HG03095 (cell line): Measurements from ENCODE around the gene FEM1B.
"Not testable (repeated sequence)": the region's sequence is repeated elsewhere in the genome, so short reads cannot be mapped to it uniquely, and the experiment has no call there.

ENCODE experiments used
- ATAC-seq: cut with Tn5 transposase; IDR thresholded peaks from one replicate; pipeline ENCODE4 v1.9.1; 2021; ENCODE audit warnings: moderate library complexity; ENCODE audit not compliant: unreplicated experiment

FEM1B gene

GRCh38 chr15:68277603-68278344 lies at the start of gene FEM1B:
TSS of gene FEM1B (plus strand) at chr15:68277745. CDS start at chr15:68278418, 673 bp downstream.
- peak; percentile 66 for ATAC-seq

- no peak for ATAC-seq
Measured at GRCh38 chr15:68228143-68228970, 49.2 kb upstream of the FEM1B start.

- ATAC-seq: no peak
Measured at GRCh38 chr15:68228971-68229385, 48.6 kb upstream of the FEM1B start.

GRCh38 chr15:68229386-68230156 lies 48.0 kb upstream of the FEM1B start, which contains the start of gene CLN6:
TSS of gene CLN6 (minus strand) at chr15:68229728. CDS start at chr15:68229584, 144 bp downstream.
- ATAC-seq: peak; percentile 64

GRCh38 chr15:68230157-68231100 lies 47.1 kb upstream of the FEM1B start:
- ATAC-seq: no peak

GRCh38 chr15:68231102-68231818 lies 46.3 kb upstream of the FEM1B start:
- ATAC-seq: no peak

- no peak for ATAC-seq
Measured at GRCh38 chr15:68232449-68232848, 45.1 kb upstream of the FEM1B start.

- ATAC-seq: no peak
Measured at GRCh38 chr15:68232937-68233336, 44.6 kb upstream of the FEM1B start.

GRCh38 chr15:68234060-68234459 lies 43.5 kb upstream of the FEM1B start:
- no peak for ATAC-seq

GRCh38 chr15:68234520-68234919 lies 43.0 kb upstream of the FEM1B start:
- ATAC-seq: not testable (repeated sequence)

- no peak for ATAC-seq
Measured at GRCh38 chr15:68235022-68235421, 42.5 kb upstream of the FEM1B start.

GRCh38 chr15:68239025-68239424 lies 38.5 kb upstream of the FEM1B start:
- no peak for ATAC-seq

GRCh38 chr15:68241088-68241935 lies 36.2 kb upstream of the FEM1B start:
- ATAC-seq: no peak

GRCh38 chr15:68244235-68244634 lies 33.3 kb upstream of the FEM1B start:
- ATAC-seq: no peak

GRCh38 chr15:68249058-68249713 lies 28.4 kb upstream of the FEM1B start:
- ATAC-seq: no peak

- ATAC-seq: no peak
Measured at GRCh38 chr15:68252925-68253534, 24.5 kb upstream of the FEM1B start.

GRCh38 chr15:68256675-68257450 lies 20.7 kb upstream of the FEM1B start:
- ATAC-seq: no peak
